H1 (cell line): ENCODE measurements around the gene PIK3R1. TPM values are rescaled to one million over a fixed set of nuclear protein-coding genes. Genes with fewer than 3 reads are reported as not detected.

Experiments used
- CTCF ChIA-PET: fragments of 300-600 bp; sonication (Branson Sonifier 250); formaldehyde crosslinking; loops from one replicate; lab custom pipeline; 2021; ENCODE audit not compliant: partially characterized antibody; lab: Charles Lee
- POLR2A ChIA-PET: fragments of 300-600 bp; sonication (Branson Sonifier 250); formaldehyde crosslinking; loops from one replicate; lab custom pipeline; 2021; ENCODE audit warnings: inconsistent platforms; ENCODE audit not compliant: partially characterized antibody; lab: Charles Lee
- DNase-seq, 2 experiments: peaks; one replicate each; pipeline versions ENCODE4 v3.0.0 to v3.0.0-alpha.2; 2010 to 2022; ENCODE audit warnings: low spot score in 2 of 2, low read depth in 1 of 2, mixed read lengths in 1 of 2
- FAIRE-seq: peaks from 2 replicates; lab custom pipeline; 2011; peaks lifted over from hg19 to GRCh38; lab: Jason Lieb, UNC
- H2AFZ ChIP-seq: 2 replicates; pipeline ENCODE4 v1.8.1; 2012; ENCODE audit warnings: low read length, inconsistent platforms
- H2AK5ac ChIP-seq: 2 replicates; pipeline ENCODE4 v1.6.1; 2013; ENCODE audit warnings: low read depth, low read length
- H2BK120ac ChIP-seq: replicated peaks from 2 replicates; pipeline ENCODE3; 2013; ENCODE audit warnings: low read depth, low read length, inconsistent platforms
- H2BK12ac ChIP-seq: 2 replicates; pipeline ENCODE4 v1.6.1; 2013; ENCODE audit warnings: low read depth, low read length
- H2BK15ac ChIP-seq: 2 replicates; pipeline ENCODE4 v1.6.1; 2013; ENCODE audit warnings: low read length
- H2BK20ac ChIP-seq: 2 replicates; pipeline ENCODE4 v1.6.1; 2013; ENCODE audit warnings: low read length
- H2BK5ac ChIP-seq: 2 replicates; pipeline ENCODE4 v1.6.1; 2013; ENCODE audit warnings: low read depth, low read length
- H3K14ac ChIP-seq: 2 replicates; pipeline ENCODE4 v1.6.1; 2013; ENCODE audit warnings: inconsistent platforms; ENCODE audit not compliant: insufficient read length
- H3K18ac ChIP-seq: 2 replicates; pipeline ENCODE4 v1.6.1; 2013; ENCODE audit warnings: low read length; ENCODE audit errors: extremely low read depth
- H3K23ac ChIP-seq: 2 replicates; pipeline ENCODE4 v1.6.1; 2013; ENCODE audit warnings: inconsistent platforms; ENCODE audit not compliant: insufficient read length
- H3K23me2 ChIP-seq: 2 replicates; pipeline ENCODE4 v1.6.1; 2013; ENCODE audit warnings: low read depth, low read length
- H3K27ac ChIP-seq: 2 replicates; pipeline ENCODE4 v1.6.1; 2011; ENCODE audit warnings: low read depth, low read length, inconsistent platforms
- H3K27me3 ChIP-seq, 4 experiments: replicated peaks in 1 of 4; 1 replicate in 1 of 4; 2 replicates in 3 of 4; pipeline versions ENCODE4 v1.6.1 to v1.8.1; 2011 to 2013; ENCODE audit warnings: low read length in 3 of 4, mild to moderate bottlenecking in 3 of 4, inconsistent platforms in 2 of 4, mixed read lengths in 2 of 4, moderate library complexity in 1 of 4; ENCODE audit not compliant: control insufficient read depth in 3 of 4, insufficient read depth in 3 of 4; ENCODE audit errors: extremely low read depth in 1 of 4
- H3K36me3 ChIP-seq, 4 experiments: 2 replicates each; pipeline versions ENCODE4 v1.6.1 to v1.8.1; 2011 to 2013; ENCODE audit warnings: mild to moderate bottlenecking in 4 of 4, low read length in 3 of 4, moderate library complexity in 2 of 4, control low read depth in 1 of 4, inconsistent platforms in 1 of 4; ENCODE audit not compliant: insufficient read depth in 4 of 4, control insufficient read depth in 2 of 4
- H3K4ac ChIP-seq: replicated peaks from 2 replicates; pipeline ENCODE3; 2013; ENCODE audit warnings: low read length, low read depth, mixed read lengths, inconsistent platforms; ENCODE audit not compliant: insufficient read length
- H3K4me1 ChIP-seq, 4 experiments: replicated peaks in 1 of 4; 1 replicate in 1 of 4; 2 replicates in 3 of 4; pipeline versions ENCODE4 v1.6.1 to v1.8.1; 2011 to 2013; ENCODE audit warnings: low read length in 3 of 4, inconsistent platforms in 2 of 4, mixed read lengths in 1 of 4; ENCODE audit not compliant: insufficient read depth in 4 of 4, control insufficient read depth in 3 of 4
- H3K4me2 ChIP-seq, 2 experiments: 2 replicates each; pipeline versions ENCODE4 v1.6.1 to v1.8.1; 2011 to 2013; ENCODE audit warnings: low read depth in 2 of 2, low read length in 2 of 2, control low read depth in 1 of 2, inconsistent platforms in 1 of 2, mild to moderate bottlenecking in 1 of 2; ENCODE audit not compliant: insufficient read depth in 1 of 2
- H3K4me3 ChIP-seq, 4 experiments: fragments of 200-600, 300-600 bp in 1 of 4; sonication (generic), shearing (Covaris generic), sonication (Bioruptor Twin) in 1 of 4; 2 replicates each; pipeline versions ENCODE4 v1.5.1 to v1.8.1; 2011 to 2016; ENCODE audit warnings: low read length in 4 of 4, low read depth in 3 of 4, control low read depth in 2 of 4, inconsistent platforms in 2 of 4, mild to moderate bottlenecking in 2 of 4, mixed read lengths in 1 of 4, moderate library complexity in 1 of 4; ENCODE audit not compliant: insufficient read depth in 2 of 4; ENCODE audit errors: extremely low read depth in 1 of 4
- H3K56ac ChIP-seq: replicated peaks from 2 replicates; pipeline ENCODE3; 2013; ENCODE audit warnings: low read depth, mild to moderate bottlenecking, mixed read lengths, low read length, inconsistent platforms; ENCODE audit not compliant: insufficient read length
- H3K79me1 ChIP-seq: 2 replicates; pipeline ENCODE4 v1.6.1; 2013; ENCODE audit warnings: low read depth, low read length, control low read depth
- H3K79me2 ChIP-seq, 2 experiments: 2 replicates each; pipeline versions ENCODE4 v1.6.1 to v1.8.1; 2012 to 2013; ENCODE audit warnings: low read length in 2 of 2, mild to moderate bottlenecking in 2 of 2, inconsistent platforms in 1 of 2; ENCODE audit not compliant: insufficient read depth in 2 of 2, control insufficient read depth in 1 of 2
- H3K9ac ChIP-seq, 4 experiments: replicated peaks in 1 of 4; 1 replicate in 1 of 4; 2 replicates in 3 of 4; pipeline versions ENCODE4 v1.6.1 to v1.8.1; 2011 to 2013; ENCODE audit warnings: low read depth in 3 of 4, low read length in 3 of 4, control low read depth in 2 of 4, mild to moderate bottlenecking in 2 of 4, moderate library complexity in 2 of 4, inconsistent platforms in 1 of 4; ENCODE audit errors: extremely low read depth in 1 of 4
- H3K9me3 ChIP-seq, 2 experiments: 2 replicates each; pipeline versions ENCODE4 v1.6.1 to v1.8.1; 2012 to 2013; ENCODE audit warnings: mild to moderate bottlenecking in 2 of 2, moderate library complexity in 2 of 2, control low read depth in 1 of 2, inconsistent platforms in 1 of 2, low read depth in 1 of 2, low read length in 1 of 2, mixed read lengths in 1 of 2; ENCODE audit not compliant: insufficient read depth in 2 of 2
- H4K20me1 ChIP-seq, 2 experiments: replicated peaks in 1 of 2; 2 replicates each; pipeline versions ENCODE3 to v1.8.1; 2011 to 2013; ENCODE audit warnings: inconsistent platforms in 2 of 2, low read length in 2 of 2, mild to moderate bottlenecking in 1 of 2; ENCODE audit not compliant: insufficient read depth in 2 of 2, control insufficient read depth in 1 of 2
- H4K5ac ChIP-seq: 2 replicates; pipeline ENCODE4 v1.6.1; 2013; ENCODE audit warnings: low read length, low read depth, mixed read lengths, inconsistent platforms; ENCODE audit not compliant: insufficient read length
- H4K8ac ChIP-seq: 2 replicates; pipeline ENCODE4 v1.8.0; 2013; ENCODE audit warnings: mild to moderate bottlenecking, moderate library complexity, low read length, inconsistent platforms; ENCODE audit not compliant: insufficient read depth; ENCODE audit errors: extremely low read depth
- H4K91ac ChIP-seq: replicated peaks from 2 replicates; pipeline ENCODE3; 2013; ENCODE audit warnings: low read length, mixed read lengths, inconsistent platforms; ENCODE audit not compliant: insufficient read length
- BRCA1 ChIP-seq: IDR thresholded peaks from 2 replicates; pipeline ENCODE4 v1.6.1; 2012; ENCODE audit warnings: low read depth, low read length, improper control_type of control experiment
- JUND ChIP-seq: IDR thresholded peaks from 2 replicates; pipeline ENCODE4 v1.6.1; 2011; ENCODE audit warnings: mild to moderate bottlenecking, improper control_type of control experiment, low read length
- WGBS, 2 experiments: shearing (Covaris generic) in 1 of 2; methylation state at CpG; one replicate each; pipeline versions ENCODE4 v1.1.6 to v1.1.7; 2013 to 2015; ENCODE audit warnings: low lambda C conversion rate in 2 of 2, mixed read lengths in 2 of 2, inconsistent platforms in 1 of 2, low coverage in 1 of 2, missing lambda C conversion rate in 1 of 2; ENCODE audit not compliant: insufficient replicate concordance in 2 of 2, insufficient coverage in 1 of 2, insufficient read length in 1 of 2; ENCODE audit errors: extremely low coverage in 1 of 2, missing lambda C conversion rate in 1 of 2; 5-methylcytosine and 5-hydroxymethylcytosine counted together
- polyA plus RNA-seq, 7 experiments: library from polyadenylated mRNA; depleted of rRNA in 3 of 7; stranded (reverse) in 5 of 7; unstranded in 2 of 7; fragments of >200 nt in 5 of 7; fragments of 200-250 nt in 2 of 7; gene quantifications; 1 replicate in 5 of 7; 2 replicates in 1 of 7; 4 replicates in 1 of 7; pipeline versions ENCODE4 v1.2.1 to v1.2.3, GENCODE V29; 2011 to 2013; ENCODE audit warnings: missing spikeins in 2 of 7, mixed read lengths in 2 of 7
- total RNA-seq: library from RNA; stranded (reverse); fragmentation: NEBNext Ultra II Directional; extraction: Animal tissue kit (Norgen Biotek cat#: 25700); gene quantifications from 2 replicates; pipeline ENCODE4 v1.2.1, GENCODE V29; 2021
- TF ChIP-seq, protein P1 (sequence below): IDR thresholded peaks from 2 replicates; pipeline ENCODE4 v1.6.1; 2012; ENCODE audit warnings: inconsistent platforms

PIK3R1 gene
- total and polyA plus RNA-seq, 2 of the 8 experiments (the other 6 are each of a cell fraction or from before 2014, with no cell fraction given): 2.3 to 13.7 TPM

DNA sequence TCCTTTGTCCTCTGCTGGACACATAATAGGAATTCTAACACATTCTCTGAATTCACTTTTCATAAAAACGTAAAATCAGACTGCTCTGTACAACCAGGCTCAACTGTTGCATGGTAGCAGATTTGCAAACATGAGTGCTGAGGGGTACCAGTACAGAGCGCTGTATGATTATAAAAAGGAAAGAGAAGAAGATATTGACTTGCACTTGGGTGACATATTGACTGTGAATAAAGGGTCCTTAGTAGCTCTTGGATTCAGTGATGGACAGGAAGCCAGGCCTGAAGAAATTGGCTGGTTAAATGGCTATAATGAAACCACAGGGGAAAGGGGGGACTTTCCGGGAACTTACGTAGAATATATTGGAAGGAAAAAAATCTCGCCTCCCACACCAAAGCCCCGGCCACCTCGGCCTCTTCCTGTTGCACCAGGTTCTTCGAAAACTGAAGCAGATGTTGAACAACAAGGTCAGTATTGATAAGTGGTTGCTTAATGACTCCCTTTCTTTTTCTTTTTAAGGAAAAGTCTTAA lies 11.1 kb downstream of the PIK3R1 start:
- peaks cover 5% of the 10 kb centered on the region for H3K79me1 ChIP-seq
- H4K5ac ChIP-seq: no peak overlapping the region
- no peak for TF ChIP-seq BRCA1
- TF ChIP-seq, protein P1, sequence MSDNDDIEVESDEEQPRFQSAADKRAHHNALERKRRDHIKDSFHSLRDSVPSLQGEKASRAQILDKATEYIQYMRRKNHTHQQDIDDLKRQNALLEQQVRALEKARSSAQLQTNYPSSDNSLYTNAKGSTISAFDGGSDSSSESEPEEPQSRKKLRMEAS: no peak
- no peak for TF ChIP-seq JUND
- TF ChIP-seq, all 59 proteins: peak for 0
- H2AFZ ChIP-seq: no peak overlapping the region
- no peak overlapping the region for H2BK15ac ChIP-seq
- no peak overlapping the region for H3K4me2 ChIP-seq
- DNase-seq (no peak), FAIRE-seq (no peak)
- 0 out of 4 replicates have a peak, but pooled peaks cover 0 to 6% of the 10 kb centered on the region in 2 experiments for H3K79me2 ChIP-seq
- H3K14ac ChIP-seq: no peak overlapping the region
- 94% methylated on average over 8 of the region's 8 CpGs; no CpG with 5 or more reads in 1 of the 2 experiments for WGBS, 2 experiments
- no peak overlapping the region for H2BK12ac ChIP-seq
- no peaks in the 10 kb centered on the region for H3K27me3 ChIP-seq
- no peak overlapping the region for H2BK20ac ChIP-seq
- H3K23me2 ChIP-seq: no peaks in the 10 kb centered on the region
- H4K91ac ChIP-seq: no peak overlapping the region
- no peak overlapping the region for H3K56ac ChIP-seq
- H3K36me3 ChIP-seq: peaks cover 0 to 7% (median 0%) of the 10 kb centered on the region in 4 experiments; a peak in 1 of 8 replicates
- H2BK120ac ChIP-seq: no peak overlapping the region
- no peak overlapping the region for H3K23ac ChIP-seq
- POLR2A ChIA-PET: no interaction called here
- no peaks in the 10 kb centered on the region for H3K9me3 ChIP-seq
- H3K18ac ChIP-seq: no peak overlapping the region
- H3K27ac ChIP-seq: no peak overlapping the region
- H3K4me3 ChIP-seq: no peak overlapping the region
- peaks cover 0 to 2% of the 10 kb centered on the region in 2 experiments for H4K20me1 ChIP-seq
- H3K9ac ChIP-seq: no peak overlapping the region
- 0 out of 7 replicates have a peak, but pooled peaks cover 0 to 1% (median 0%) of the 10 kb centered on the region in 4 experiments for H3K4me1 ChIP-seq
- CTCF ChIA-PET: interaction anchor here (0.9 kb wide), 1 partner anchor 105 kb away, joined by 3 read pairs; no protein-coding TSS in a partner anchor
- H3K4ac ChIP-seq: no peak overlapping the region
- no peak overlapping the region for H4K8ac ChIP-seq
- H2AK5ac ChIP-seq: no peak overlapping the region
- no peak overlapping the region for H2BK5ac ChIP-seq
